GM23338 (cell line): ENCODE results near the gene SRMS.

Experiments used
- ETS1 ChIP-seq: IDR thresholded peaks from 2 replicates; pipeline ENCODE4 v1.6.1; 2016; ENCODE audit warnings: antibody characterized with exemption
- EZH2 ChIP-seq: fragments of 200-600 bp; sonication (generic); IDR thresholded peaks from one replicate; pipeline ENCODE4 v1.8.0; 2017; ENCODE audit warnings: antibody characterized with exemption, mild to moderate bottlenecking, low read depth; ENCODE audit not compliant: unreplicated experiment
- EZH2phosphoT487 ChIP-seq: fragments of 200-600 bp; sonication (generic); IDR thresholded peaks from one replicate; pipeline ENCODE4 v1.8.1; 2018; ENCODE audit warnings: antibody characterized with exemption; ENCODE audit not compliant: unreplicated experiment
- JUNB ChIP-seq: IDR thresholded peaks from one replicate; pipeline ENCODE4 v1.6.1; 2016; ENCODE audit warnings: antibody characterized with exemption; ENCODE audit not compliant: unreplicated experiment
- NANOG ChIP-seq: IDR thresholded peaks from 2 replicates; pipeline ENCODE4 v1.6.1; 2016; ENCODE audit warnings: antibody characterized with exemption, borderline replicate concordance
- POLR2AphosphoS5 ChIP-seq: IDR thresholded peaks from 2 replicates; pipeline ENCODE4 v1.6.1; 2016; ENCODE audit warnings: antibody characterized with exemption, low read depth
- STAT1 ChIP-seq: IDR thresholded peaks from one replicate; pipeline ENCODE4 v1.6.1; 2016; ENCODE audit warnings: antibody characterized with exemption; ENCODE audit not compliant: unreplicated experiment
- ZNF114 ChIP-seq: fragments of 250-450 bp; sonication (Bioruptor Pico); IDR thresholded peaks from 2 replicates; pipeline ENCODE4 v1.5.0; 2020; ENCODE audit warnings: mild to moderate bottlenecking, moderate library complexity
- ZNF331 ChIP-seq: fragments of 250-450 bp; sonication (Bioruptor Pico); IDR thresholded peaks from 2 replicates; pipeline ENCODE4 v1.5.0; 2020; ENCODE audit warnings: low read depth, mild to moderate bottlenecking, moderate library complexity
- TF ChIP-seq, protein P1 (sequence below), 2 experiments: fragments of 200-600 bp in 1 of 2; sonication (generic) in 1 of 2; conservative IDR thresholded peaks; 2 replicates each; pipeline versions ENCODE4 v1.5.1 to v1.6.1; 2016 to 2017; ENCODE audit warnings: antibody characterized with exemption in 2 of 2, low read depth in 2 of 2, mild to moderate bottlenecking in 2 of 2, moderate library complexity in 1 of 2

DNA sequence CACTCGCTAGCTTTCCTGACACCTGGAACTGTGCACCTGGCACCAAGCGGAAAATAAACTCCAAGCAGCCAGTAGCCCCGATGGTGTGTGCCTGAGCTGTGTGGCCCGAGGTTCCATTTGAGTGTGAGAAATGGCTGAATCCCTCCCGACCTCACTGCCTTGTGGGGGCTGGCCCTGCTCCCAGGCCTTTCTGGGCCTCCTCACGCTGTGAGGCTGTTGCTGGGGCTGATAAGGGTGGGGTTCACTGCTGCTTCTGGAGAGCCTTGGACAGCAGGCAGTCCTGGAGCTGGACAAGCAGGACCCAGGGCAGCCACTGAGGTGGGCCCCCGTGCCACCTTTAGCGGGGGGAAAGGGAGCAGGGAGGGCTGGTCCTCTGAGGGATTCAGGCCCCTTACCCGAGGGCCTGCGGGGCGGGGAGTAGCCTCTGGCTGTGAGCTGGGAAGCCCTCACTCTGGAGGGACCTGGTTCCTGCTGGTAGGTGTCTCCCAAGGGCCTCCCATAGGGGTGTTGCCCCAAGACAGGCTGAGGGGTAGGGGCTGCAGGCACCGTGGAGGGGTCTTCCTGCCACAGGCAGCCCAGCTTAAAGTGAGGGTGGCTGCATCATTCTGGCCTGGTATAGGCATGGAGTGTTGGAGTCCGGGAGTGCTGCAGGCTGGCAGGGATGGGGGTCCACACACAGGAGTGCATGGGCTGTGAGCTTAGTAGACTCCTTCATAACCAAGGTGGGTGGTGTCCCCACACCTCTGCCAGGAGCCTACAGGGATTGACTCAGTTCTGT is 25.3 kb downstream of the SRMS start:
- TF ChIP-seq, protein P1, sequence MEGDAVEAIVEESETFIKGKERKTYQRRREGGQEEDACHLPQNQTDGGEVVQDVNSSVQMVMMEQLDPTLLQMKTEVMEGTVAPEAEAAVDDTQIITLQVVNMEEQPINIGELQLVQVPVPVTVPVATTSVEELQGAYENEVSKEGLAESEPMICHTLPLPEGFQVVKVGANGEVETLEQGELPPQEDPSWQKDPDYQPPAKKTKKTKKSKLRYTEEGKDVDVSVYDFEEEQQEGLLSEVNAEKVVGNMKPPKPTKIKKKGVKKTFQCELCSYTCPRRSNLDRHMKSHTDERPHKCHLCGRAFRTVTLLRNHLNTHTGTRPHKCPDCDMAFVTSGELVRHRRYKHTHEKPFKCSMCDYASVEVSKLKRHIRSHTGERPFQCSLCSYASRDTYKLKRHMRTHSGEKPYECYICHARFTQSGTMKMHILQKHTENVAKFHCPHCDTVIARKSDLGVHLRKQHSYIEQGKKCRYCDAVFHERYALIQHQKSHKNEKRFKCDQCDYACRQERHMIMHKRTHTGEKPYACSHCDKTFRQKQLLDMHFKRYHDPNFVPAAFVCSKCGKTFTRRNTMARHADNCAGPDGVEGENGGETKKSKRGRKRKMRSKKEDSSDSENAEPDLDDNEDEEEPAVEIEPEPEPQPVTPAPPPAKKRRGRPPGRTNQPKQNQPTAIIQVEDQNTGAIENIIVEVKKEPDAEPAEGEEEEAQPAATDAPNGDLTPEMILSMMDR (conservative IDR thresholded peaks at IDR 0.05; ENCODE audit: low read depth in 2 of 2) = no peak
- no peak for TF ChIP-seq POLR2AphosphoS5
- no peak for TF ChIP-seq EZH2
- TF ChIP-seq STAT1 = no peak
- TF ChIP-seq EZH2phosphoT487 = no peak
- no peak for TF ChIP-seq ZNF331 (CRISPR knock-in tag)
- no peak for TF ChIP-seq NANOG
- TF ChIP-seq JUNB = no peak
- no peak for TF ChIP-seq ZNF114 (CRISPR knock-in tag)
- TF ChIP-seq ETS1 = no peak
